SKM-1 treated with dmso at 0.1 percent for 144 hours (cell line): ENCODE data around the gene DGKI.

Experiments used
- DNase-seq: peaks from one replicate; lab custom pipeline; 2025; ENCODE audit not compliant: unreplicated experiment; lab: John Stamatoyannopoulos, UW

Gene DGKI

DNA sequence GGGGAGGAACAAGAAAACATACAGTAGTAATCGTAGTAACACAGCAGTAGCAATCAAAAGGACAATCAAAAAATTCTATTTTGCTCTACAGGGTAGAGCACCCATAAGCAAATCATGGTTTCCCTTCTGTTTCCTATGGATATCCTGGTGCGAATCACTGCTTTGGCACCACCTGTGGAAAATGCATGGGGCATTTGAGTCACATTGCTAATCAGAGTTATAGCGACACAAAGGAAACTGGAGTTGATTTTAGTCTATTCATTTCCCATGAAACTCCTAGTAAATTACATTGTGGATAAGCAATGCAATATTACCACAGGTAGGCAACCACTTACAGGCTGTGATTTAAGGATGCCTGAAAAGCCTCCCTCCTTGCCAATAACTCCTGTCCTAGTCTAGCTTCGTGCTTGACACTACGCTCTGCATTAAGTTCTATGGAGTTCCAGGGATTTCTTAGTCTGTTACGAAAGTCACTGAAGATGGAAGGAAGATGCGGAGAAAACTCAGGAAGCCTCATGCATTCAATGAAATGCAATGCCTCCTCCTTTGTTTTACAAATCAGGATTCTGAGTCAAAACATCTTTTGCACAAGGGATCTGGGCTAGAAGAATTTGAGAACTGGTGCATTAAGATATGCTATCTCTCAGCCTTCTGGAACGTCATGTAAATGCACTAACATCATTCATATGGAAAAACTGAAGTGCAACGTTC, 188.4 kb downstream of the DGKI start:
- no peak for DNase-seq

- no peak for DNase-seq
These were observed 189.1 kb downstream of the DGKI start for GRCh38 chr7:137657476-137658189.

DNA sequence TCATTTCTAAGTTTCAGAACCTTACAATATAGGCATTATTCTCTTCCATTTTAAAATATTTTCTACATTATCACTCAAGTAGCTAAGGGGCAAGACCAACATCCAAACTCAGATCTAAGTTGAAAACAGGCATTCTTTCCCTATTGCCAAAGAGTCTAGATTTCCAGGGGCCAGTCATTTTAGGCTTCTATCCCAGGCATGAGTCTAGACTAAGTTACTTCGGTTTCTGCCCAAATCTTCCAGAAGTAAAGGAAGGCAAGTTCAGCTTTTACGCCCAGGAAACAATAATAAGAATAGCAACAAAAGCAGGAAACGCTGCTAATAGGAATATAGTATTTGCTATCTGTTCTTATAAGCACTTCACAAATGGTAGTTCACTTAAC, 189.9 kb downstream of the DGKI start:
- DNase-seq = no peak

- peak; percentile 80 for DNase-seq
These were observed 190.4 kb downstream of the DGKI start for GRCh38 chr7:137656227-137656849.

DNA sequence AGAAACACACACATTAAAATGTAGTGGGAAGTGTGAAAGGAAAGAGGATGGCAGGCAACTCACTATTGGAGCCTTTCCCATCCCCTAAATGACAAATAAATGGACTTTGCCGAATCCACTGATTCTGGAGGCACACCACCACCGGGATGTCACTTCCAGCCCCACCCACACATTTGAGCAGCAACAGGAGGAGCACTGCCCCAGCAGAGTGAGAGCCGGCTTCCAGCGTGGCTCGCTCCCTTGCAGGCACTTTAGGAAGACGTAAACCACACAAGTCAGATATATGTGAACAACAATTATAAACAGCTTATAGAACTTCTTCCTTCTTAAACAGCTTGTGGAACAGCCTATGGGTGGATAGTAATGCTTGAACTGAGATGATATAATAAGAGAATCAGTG, 191.0 kb downstream of the DGKI start:
- no peak for DNase-seq

- no peak for DNase-seq
These were observed 194.1 kb downstream of the DGKI start for GRCh38 chr7:137652721-137653120.

GRCh38 chr7:137647905-137648565, 198.7 kb downstream of the DGKI start:
- DNase-seq = no peak

- no peak for DNase-seq
These were observed 204.3 kb downstream of the DGKI start for GRCh38 chr7:137642472-137642871.

GRCh38 chr7:137642031-137642430, 204.7 kb downstream of the DGKI start:
- DNase-seq = no peak

DNA sequence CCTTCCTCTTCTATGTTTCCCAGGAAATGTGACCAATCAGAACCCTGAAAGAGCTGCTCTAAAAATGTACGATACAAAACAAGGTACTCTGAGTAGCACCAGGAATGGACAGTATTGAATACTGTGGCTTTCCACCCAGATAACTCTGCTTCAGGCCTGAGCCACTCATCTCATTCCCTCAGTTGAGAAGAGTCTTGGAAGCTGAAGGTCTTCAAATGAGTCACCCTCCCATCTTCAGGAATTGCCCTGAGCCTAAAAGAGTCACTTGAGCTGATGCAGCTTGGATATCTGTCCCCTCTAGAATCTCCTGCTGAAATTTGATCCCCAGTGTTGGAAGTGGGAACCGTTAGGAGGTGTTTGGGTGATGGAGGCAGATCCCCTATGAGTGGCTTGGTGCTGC, 210.4 kb downstream of the DGKI start:
- no peak for DNase-seq

DNA sequence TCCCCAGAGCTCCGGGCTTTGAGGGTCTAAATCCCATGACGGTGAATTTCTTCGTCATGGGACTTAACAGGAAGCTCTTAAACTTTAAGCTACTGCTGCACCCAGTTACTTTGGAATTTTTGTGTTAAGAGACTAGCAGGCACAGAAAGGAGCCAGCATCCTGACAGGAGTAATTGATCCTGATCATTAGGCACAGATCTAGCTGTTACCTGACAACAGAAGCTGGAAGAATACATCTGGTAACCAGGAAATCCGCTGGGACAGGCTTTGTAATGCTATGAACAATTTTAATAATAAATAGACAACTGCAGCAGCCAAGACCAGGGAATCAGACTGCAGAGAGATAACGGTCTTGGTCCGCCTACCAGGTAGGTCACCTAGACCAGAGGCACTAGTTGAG, 210.9 kb downstream of the DGKI start:
- DNase-seq = no peak

GRCh38 chr7:137635132-137635531, 211.6 kb downstream of the DGKI start:
- DNase-seq = no peak

GRCh38 chr7:137634356-137634755, 212.4 kb downstream of the DGKI start:
- DNase-seq = no peak

DNA sequence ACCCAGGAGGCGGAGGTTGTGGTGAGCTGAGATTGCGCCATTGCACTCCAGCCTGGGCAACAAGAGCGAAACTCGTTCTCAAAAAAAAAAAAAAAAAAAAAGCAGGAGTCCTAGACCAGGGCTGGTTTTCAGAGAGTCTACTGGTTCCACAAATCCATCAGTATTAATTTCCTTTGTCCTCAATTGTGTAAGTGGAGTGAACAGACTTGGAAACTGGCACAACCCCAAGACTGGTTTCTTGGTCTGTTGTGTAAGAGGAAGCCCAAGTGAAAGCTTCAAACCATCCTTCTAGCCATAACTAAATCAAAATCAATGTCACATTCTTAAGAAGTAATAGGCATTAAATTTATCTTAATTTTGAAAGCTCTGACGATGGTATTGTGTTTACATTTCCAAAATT, 213.6 kb downstream of the DGKI start:
- DNase-seq = peak; percentile 17

DNA sequence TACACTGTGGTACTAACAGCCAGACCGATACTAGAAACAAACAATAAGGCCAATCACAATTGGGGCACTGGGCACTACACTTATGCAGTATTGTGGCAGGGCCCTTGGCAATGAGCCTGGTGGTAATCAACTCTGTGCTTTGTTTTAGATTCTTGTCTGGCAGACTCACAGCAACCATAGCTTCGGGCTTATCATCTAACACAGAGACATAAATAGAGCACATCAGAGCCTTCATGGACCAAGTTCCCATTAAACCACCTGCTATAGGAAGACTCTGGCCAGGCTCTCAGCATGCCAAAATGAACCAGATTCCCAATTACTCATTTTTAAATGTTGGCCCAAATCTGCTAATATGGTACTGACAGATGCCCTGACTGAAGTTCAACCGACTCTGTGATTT, 218.6 kb downstream of the DGKI start:
- DNase-seq = no peak

DNA sequence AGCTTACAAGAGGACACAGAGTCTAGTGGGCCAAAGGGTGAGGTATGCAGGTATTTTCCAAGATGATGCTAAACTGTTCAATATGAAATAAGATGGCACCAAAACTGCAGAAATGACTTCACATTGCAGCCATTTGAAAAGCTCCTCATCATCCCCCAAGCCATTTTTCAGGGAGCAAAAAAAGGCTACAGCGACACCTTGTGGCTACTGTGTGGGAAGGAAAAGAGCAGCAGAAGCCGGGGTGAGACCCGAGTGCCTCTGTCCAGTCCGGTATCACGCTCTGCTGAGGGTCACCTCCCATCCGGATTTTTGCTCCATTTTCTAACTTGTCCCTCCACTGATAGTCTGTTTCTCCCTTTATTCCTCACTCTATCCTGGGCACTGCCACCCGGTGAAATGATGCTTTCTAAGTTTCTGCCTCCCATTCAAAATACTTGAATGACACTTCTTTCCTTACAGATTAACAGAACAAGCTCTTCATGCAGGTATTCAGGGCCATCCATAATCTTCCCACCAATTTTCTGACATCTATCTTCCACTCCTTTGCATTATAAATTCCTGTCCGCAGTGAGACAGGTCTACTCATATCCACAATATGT, 220.2 kb downstream of the DGKI start:
- peak; percentile 68 for DNase-seq

DNA sequence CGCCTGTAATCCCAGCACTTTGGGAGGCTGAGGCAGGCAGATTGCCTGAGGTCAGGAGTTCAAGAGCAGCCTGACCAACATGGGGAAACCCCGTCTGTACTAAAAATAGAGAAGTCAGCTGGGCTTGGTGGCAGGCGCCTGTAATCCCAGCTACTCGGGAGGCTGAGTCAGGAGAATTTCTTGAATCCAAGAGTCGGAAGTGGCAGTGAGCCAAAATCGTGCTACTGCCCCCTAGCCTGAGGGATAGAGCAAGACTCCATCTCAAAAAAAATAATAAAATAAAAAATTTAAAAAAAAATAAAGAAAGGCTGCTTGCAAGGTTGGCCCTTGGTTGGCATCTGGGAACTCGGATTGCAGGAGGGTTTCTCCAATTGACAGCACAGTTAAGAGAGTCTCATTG, 221.6 kb downstream of the DGKI start:
- DNase-seq = no peak

DNA sequence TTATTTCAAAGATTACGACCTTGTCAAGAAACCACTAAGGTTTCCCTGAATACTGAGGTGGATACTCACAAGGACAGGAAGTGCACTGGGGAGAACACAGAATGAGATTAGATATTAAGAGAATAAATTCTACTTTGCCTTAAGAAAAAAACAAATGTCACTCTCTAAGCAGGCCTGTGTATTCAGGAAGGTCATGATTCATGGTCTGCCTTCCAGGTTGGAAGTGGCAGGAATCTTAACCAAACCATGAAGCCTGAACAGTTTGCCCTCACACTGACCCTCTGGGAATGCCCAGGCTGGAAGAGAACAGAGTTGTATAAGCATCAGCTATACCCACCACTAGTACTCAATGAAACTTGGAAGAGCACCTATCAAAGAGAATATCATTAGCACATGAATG, 227.6 kb downstream of the DGKI start:
- no peak for DNase-seq

DNA sequence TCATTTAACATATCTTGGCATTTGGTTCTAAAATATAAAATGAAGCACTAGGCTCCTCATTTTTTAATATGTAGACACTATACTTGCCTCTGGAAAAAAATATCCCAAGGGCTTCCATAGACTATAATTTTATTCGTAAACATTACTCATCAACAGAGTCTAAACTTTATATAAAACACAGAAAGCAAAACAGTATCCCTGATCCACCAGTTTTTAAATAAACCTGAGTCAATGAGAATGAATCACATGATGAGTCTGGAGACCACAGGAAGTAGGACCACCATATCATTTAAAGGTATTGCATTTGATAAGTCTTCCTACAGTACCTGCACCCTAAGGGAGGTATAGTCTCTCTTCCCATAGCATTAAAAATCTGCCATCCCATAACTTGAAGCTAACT, 228.0 kb downstream of the DGKI start:
- DNase-seq = no peak

DNA sequence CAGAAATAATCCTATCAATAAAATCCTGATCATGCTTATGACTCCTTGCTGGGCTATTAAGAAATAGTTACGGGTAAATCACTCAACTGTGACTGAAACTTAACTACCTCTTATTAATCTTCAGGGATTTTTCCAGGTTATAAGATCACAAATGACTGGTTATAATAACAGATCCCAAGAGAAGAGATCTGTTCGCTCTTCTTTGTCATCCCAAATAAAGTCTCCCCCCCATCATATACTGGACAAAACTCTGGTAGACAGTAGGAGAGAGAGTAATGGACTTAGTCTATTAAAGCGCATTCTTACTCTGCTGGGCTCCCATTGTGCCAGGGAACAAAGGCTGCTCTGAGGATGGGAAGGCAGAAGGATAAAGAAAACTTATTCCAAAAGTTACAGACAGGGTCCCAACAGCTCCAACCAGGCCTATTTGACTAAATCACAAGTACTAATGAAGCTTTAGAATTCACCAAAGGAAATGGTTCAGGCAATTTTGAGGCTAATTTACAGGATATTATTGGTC, 233.7 kb downstream of the DGKI start:
- DNase-seq = no peak

GRCh38 chr7:137611606-137612005, 235.2 kb downstream of the DGKI start:
- no peak for DNase-seq
